ENCODE results near the gene HELZ.

HELZ gene

GRCh38 chr17:67069603-67070136, 175.3 kb downstream of the HELZ start:
- no peak for DNase-seq (ENCODE audit: low read depth)
- TF ChIP-seq, protein P1, sequence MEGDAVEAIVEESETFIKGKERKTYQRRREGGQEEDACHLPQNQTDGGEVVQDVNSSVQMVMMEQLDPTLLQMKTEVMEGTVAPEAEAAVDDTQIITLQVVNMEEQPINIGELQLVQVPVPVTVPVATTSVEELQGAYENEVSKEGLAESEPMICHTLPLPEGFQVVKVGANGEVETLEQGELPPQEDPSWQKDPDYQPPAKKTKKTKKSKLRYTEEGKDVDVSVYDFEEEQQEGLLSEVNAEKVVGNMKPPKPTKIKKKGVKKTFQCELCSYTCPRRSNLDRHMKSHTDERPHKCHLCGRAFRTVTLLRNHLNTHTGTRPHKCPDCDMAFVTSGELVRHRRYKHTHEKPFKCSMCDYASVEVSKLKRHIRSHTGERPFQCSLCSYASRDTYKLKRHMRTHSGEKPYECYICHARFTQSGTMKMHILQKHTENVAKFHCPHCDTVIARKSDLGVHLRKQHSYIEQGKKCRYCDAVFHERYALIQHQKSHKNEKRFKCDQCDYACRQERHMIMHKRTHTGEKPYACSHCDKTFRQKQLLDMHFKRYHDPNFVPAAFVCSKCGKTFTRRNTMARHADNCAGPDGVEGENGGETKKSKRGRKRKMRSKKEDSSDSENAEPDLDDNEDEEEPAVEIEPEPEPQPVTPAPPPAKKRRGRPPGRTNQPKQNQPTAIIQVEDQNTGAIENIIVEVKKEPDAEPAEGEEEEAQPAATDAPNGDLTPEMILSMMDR (conservative IDR thresholded peaks at IDR 0.05; ENCODE audit: control insufficient read depth, insufficient read depth, low read depth, low read length) = no peak
- H3K4me3 ChIP-seq (ENCODE audit: control insufficient read depth, low read depth, low read length) = no peak overlapping the region

- no peak for DNase-seq (ENCODE audit: low read depth)
- no peak overlapping the region for H3K4me3 ChIP-seq (ENCODE audit: control insufficient read depth, low read depth, low read length)
- TF ChIP-seq, protein P1 (conservative IDR thresholded peaks at IDR 0.05; ENCODE audit: control insufficient read depth, insufficient read depth, low read depth, low read length) = no peak
These were observed 176.0 kb downstream of the HELZ start for GRCh38 chr17:67068999-67069398.

- no peak overlapping the region for H3K4me3 ChIP-seq (ENCODE audit: control insufficient read depth, low read depth, low read length)
- TF ChIP-seq, protein P1 (conservative IDR thresholded peaks at IDR 0.05; ENCODE audit: control insufficient read depth, insufficient read depth, low read depth, low read length) = no peak
- no peak for DNase-seq (ENCODE audit: low read depth)
These were observed 177.2 kb downstream of the HELZ start for GRCh38 chr17:67067571-67068482.

GRCh38 chr17:67066717-67067116, 178.3 kb downstream of the HELZ start:
- DNase-seq (ENCODE audit: low read depth) = no peak
- TF ChIP-seq, protein P1 (conservative IDR thresholded peaks at IDR 0.05; ENCODE audit: control insufficient read depth, insufficient read depth, low read depth, low read length) = no peak
- no peak overlapping the region for H3K4me3 ChIP-seq (ENCODE audit: control insufficient read depth, low read depth, low read length)

- no peak for DNase-seq (ENCODE audit: low read depth)
- no peak overlapping the region for H3K4me3 ChIP-seq (ENCODE audit: control insufficient read depth, low read depth, low read length)
- TF ChIP-seq, protein P1 (conservative IDR thresholded peaks at IDR 0.05; ENCODE audit: control insufficient read depth, insufficient read depth, low read depth, low read length) = no peak
These were observed 181.9 kb downstream of the HELZ start for GRCh38 chr17:67063141-67063540.

DNA sequence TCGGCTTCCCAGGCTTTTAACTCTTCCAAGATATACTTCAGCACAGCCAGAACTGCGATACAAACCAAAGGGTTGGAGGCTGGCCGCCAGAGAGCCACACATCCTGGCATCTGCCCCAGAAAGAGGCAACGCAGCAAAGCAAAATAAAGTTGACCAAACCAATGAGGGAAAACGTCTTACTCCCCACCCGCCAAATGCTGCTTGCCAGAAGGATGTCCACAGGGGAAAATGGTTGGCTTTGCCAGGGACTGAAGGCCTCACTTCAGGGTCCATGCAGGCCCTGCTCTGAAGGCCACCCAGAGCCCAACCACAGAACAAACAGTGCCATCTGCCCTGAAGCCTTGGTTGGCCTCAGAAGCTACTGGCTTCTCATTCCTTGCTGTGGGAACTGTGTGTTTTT, 185.6 kb downstream of the HELZ start:
- no peak for DNase-seq (ENCODE audit: low read depth)
- H3K4me3 ChIP-seq (ENCODE audit: control insufficient read depth, low read depth, low read length) = no peak overlapping the region
- TF ChIP-seq, protein P1 (conservative IDR thresholded peaks at IDR 0.05; ENCODE audit: control insufficient read depth, insufficient read depth, low read depth, low read length) = no peak
